ENCODE data around the gene IFT74.

The IFT74 gene

DNA sequence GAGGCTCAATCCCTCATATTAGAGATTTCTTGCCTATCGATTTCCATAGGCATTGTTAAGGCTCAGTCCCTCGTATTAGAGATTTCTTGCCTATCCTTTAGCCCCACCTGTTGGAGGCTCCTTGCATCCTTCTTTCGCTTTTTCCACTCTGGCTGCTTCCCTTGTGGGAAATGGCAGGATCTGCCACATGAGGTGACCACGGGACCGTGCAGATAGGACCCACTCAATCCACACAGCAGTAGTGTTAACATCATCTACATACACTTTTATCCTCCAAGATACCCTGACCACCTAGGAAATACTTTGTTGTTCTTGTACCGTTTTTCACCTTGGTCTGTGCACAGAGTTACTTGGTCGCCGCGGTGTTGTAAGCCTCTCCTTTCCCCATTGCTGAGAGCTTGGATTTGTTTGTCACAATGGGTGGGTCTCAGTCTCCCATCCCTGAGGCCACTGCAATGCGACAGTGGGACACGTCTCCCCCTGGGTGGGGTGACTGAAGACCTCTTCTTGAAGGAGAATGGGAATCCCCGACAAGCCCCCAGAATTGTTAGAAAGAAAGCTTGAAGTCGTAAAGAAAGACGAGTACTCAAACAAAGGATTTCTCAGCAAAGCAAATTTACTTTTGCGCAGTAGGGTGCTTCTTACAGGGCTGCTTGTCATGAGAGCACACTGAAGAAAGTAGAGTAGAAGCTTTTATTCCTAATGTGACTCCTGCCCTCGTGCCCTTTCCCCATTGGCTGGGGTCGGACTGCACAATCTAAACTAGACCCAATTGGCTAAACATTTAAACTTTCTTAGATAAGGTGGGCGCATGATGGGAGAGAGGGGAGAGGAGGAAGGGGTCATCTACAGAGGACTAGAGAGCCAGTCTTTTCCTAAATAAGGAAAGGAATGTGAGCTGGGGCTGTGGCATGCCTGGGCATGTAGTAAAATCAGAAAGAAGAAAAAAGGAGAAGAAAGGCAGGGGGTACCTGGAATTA lies 19.8 kb downstream of the IFT74 start:
- DNase-seq = no peak

DNA sequence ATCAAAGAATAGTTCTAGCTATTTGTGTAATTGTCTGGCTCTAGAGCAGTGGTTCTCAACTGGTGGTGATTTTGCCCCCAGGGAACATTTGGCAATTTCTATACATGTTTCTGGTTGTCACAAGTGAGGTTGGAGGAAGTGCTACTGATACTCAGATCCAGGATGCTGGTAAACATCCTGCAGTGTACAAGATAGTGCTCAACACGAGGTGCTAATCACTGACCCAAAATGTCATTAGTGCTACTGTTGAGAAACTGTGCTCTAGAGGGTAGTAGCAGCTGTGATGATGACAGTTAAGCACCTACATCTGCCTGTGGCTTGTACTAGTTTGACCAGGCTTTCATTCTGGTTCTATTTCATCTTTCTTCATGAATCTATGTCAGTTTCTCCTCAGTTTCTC lies 27.1 kb downstream of the IFT74 start:
- DNase-seq = no peak

DNA sequence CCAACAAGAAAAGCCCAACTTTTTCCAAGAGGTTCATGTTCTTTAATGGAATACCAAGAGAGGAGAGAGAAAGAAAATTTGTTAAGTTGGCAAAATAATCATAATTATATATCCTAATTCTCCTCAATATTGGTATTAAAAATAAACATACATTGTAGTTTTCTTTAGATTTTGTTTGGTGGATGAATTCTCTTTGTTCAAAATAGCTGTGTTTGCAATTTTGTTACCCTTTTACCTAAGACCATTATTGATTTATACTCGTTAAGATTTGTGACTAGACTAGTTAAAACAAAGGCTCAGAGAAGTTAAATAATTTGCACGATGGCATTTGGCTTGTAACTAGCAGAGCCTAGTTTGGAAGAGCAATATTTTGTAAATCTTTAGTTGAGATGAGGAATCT lies 39.6 kb downstream of the IFT74 start:
- DNase-seq = no peak

DNA sequence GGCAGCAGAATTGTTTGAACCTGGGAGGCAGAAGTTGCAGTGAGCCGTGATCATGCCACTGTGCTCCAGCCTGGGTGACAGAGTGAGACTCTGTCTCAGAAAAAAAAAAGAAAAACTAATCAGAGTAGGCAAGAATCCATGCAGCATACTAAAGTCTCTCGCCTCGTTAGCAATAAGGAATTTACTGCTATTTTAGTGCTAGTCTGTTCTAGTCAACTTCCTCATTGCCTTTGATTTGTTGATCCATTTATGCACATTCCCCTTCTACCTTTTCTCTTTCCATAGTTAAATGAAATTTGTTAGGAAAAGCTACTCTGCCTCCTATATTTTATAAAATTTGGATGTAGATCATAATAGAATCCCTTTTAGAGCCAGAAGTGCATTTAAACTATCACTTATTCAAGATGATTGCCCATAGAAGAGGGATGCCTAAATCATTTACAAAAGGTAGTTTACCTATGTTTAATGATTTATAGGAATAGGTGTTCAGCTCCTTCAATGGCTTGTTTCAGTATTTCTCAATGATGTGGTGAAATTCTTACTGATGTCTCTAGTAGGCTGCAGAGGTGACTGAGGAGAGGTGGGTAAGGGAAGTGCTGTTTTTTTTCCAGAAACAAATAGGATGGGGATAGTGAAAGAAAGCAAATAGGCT lies 47.3 kb downstream of the IFT74 start:
- DNase-seq = no peak

DNA sequence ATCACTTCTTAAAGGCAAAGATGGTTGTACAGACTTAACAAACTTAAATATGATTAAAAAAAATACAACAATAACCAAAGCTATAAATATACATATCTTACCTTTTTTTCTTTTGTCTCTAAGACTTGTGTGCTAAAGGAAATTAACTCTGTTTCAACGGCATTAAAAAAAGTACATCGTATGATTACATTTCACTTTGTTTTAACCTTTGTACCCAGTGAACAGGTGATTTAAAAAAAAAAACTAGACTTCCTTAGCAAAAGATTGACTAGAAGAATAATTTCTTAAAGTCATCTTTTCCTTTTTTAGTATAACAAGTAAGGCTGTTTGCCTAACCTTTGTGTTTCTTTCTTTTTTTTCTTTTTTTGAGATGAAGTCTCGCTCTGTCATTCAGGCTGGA lies 49.3 kb downstream of the IFT74 start, which contains the start of gene LRRC19:
Gene LRRC19, minus strand, starts transcription at position 182 of the 400 bp plus-strand sequence. CDS start 5,978 bp downstream, outside the sequence.
- DNase-seq = no peak

DNA sequence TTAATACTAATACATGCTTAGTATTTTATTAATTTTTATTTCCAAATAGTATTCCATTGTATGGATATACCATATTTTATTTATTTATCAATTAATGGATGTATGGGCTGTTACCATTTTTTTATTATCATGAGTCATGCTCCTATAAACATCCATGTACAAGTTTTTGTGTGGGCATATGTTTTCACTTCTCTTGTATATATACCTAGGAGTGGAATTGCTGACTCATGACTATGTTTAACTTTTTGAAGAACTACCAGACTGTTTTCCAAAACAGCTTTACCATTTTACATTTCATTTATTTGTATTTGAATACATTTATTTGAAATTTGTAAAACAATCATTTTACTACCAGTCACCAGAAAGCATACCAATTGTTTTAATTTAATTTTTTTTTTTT lies 63.4 kb downstream of the IFT74 start:
- no peak for DNase-seq

DNA sequence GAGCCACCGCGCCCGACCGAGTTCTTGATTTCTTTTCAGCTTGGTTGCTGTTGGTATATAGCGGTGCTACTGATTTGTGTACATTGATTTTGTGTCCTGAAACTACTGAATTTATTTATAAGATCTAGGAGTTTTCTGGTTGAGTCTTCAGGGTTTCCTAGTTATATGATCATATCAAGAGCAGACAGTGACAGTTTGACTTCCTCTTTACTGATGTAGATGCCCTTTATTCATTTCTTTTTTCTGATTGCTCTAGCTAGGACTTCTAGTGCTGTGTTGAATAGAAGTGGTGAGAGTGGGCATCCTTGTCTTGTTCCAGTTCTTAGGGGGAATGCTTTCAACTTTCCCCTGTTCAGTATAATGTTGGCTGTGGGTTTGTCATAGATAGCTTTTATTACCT lies 66.7 kb downstream of the IFT74 start:
- DNase-seq = no peak

DNA sequence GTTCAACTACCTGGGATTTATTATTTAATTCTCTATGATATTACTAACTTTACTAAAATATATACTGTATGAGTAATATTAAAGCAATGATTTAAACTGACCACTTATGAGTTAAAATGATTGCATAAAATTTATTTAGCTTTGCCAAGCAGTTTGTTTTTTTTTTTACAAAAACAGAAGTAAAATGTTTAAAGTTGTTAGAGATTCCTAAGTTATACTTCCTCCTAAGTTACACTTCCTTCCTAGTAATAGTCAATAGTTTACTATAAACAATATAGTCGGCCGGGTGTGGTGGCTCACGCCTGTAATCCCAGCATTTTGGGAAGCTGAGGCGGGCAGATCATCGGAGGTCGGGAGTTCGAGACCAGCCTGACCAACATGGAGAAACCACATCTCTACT lies 73.0 kb downstream of the IFT74 start:
- DNase-seq = no peak

DNA sequence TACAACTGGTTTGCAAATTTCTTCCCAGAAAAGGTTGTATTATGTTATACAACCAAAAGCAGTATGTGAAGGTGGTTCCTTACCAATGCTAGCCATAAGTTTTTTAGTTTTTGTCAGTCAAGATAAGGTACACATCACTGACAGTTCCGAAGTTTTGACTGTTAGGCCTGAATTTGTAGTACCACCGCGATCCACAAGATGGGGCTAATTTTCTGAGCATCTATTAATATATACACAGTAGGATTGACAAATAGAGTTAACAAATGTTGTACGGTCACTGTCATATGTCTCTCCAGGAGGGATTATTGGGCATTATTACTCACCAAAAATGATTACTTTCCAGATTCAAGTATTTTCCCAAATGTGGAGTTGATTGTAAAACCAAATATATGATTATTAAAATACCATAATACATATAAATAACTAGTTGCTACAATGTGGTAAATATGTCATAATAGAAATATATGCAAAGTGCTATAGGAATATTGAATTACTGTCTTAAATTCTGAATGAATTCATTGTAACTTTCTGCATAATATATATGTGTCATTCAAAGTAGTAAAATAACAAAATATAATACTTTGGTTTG lies 77.7 kb downstream of the IFT74 start:
- DNase-seq = peak; percentile 71

DNA sequence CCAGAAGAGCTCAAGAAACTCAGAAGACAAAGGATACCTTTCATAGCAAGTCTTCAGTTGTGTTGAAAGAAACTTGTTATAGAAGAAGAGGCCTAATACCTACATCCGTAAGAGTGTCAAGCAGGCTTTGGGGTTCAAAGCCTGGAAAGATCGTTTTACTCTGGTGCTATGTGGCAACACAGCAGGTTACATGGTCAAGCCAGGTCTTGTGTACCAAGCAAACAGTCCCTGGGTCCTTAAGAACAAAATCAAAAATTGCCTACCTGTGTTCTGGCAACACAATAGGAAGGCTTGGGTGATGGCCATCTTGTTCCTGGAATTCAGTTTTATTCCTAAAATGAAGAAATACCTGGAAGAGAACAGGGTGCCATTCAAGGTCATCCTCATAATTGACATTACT lies 81.3 kb downstream of the IFT74 start:
- DNase-seq = no peak

DNA sequence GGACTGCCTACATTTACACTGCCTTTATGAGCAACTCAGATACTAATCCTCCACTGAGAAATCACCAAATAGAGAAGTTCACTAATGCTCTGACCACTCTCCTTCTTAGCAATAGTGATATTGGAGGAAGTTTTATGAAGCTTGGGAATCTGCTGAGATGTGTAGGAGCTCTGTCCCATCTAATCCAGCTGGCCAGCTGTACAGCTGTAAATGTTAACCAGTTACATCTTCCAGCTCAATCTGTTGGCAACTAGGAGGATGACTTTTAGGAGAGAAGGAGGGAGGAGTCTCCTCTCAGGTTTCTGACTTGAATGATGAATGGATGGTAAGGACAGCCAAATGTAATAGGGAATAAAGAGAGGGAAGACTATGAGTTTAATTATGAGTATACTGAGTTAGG lies 85.5 kb downstream of the IFT74 start:
- DNase-seq = no peak

DNA sequence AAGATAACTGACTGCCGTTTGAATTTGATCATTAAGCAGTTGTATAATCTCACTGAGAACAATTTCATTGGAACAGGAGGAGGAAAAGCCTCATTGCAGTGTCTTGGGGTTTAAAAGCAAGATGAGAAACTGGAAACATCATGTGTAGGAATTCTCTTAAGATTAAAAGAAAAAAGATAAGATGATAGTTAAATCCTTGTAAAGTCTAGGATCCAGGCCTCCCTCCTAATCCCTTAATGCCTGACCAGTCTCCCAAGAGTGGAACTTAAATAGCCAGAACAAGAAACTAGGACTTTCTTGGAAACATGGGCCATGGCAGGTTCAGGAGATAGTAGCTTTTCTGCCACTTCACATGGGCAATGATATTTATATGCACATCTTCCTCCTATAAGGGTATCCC lies 86.3 kb downstream of the IFT74 start:
- DNase-seq = no peak

DNA sequence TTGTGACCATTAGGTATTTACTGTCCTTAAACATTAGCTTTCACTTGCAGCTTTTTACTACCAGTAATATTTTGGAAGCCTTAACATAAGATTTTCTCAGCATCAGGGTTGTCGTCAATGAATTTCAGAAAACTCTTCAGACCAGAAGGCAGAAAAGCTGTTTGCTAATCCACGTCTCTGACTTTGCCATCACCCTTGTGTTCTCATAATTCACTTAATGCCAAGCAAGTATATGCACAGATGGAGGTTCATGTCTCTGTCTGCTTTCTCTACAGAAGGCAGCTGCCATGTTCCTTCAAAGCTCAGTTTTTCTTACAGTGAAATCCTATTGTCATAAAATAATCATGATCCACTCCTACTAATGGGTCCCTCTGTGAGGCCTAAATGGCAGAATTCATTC lies 87.0 kb downstream of the IFT74 start:
- no peak for DNase-seq

DNA sequence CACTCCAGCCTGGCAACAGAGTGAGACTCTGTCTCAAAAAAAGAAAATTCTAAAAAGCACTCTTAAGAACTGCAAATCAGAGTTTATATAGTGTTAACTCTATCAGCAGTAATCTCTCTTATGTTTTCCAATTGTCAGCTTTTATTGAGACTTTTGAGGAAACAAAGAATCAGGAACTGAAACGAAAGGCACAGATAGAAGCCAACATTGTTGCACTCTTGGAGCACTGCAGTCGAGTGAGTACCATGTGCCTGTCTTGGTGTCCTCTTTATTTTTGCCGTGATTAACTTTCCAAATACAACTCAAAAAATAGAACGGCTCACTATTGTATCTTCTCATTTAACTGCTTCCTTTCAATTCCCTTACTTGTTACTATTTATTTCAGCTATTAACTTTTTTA lies 90.9 kb downstream of the IFT74 start:
- no peak for DNase-seq

DNA sequence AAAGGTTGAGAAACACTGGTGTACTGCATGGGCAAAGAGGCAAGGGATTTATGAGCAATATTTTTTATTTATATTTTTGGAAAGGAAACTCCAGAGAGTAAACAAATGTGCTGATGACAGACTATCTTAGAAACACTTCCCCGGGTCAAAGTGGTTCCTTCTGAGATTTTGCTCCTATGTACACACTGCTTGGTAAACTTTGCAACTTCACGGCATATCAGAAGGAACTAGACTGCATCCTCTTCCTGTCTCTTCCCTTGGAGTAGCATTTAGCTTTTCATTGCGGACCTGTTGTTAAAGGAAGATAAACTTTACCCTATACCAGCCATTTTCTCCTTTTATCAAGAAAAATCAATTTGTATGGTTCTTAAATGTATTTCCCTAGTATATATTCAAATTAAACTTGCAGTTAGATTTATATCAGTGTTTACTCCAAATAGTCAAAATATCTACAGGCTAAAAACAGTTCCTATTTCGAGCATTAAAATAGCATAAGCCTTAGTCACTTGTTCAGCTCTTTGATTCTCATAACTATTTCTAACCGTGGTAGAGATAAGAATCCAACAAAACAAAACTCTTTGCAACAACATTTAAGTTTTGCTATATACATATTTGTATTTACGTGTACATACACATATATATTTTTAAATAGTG lies 97.3 kb downstream of the IFT74 start:
- DNase-seq = no peak

DNA sequence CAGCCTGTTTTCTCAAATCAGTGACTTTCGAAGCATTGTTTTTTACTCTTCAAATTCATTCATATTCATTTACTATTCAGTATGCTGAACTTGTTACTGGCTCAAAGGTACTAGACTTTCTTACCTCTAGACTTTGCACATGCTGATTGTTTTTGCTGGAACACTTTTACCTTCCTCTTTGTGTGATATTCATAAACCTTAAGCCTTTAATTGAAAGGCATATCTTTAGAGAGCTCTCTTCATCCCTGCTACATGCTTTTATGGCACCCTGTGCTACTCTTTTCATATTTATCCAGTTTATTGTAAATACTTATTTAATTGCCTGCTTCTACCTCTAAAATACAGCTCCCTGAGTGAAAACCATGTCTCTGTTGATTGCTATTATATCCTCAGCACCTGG lies 97.9 kb downstream of the IFT74 start:
- no peak for DNase-seq

DNA sequence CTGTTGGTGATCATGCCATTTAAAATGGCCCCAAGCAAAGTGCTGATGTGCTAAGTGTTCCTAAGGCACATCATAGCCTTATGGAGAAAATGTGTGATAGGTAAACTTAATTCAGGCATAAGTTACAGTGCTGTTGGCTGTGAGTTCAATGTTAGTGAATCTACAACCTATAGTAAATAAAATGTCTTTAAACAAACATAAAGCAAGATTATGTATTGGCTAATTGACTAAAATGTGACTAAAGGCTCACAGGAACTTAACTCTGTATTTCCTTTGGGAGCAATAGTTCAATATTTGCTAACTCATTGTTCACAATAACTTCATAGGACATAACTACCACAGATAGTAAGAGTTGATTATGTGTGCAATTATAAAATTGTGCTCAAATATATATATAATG lies 98.6 kb downstream of the IFT74 start:
- no peak for DNase-seq

DNA sequence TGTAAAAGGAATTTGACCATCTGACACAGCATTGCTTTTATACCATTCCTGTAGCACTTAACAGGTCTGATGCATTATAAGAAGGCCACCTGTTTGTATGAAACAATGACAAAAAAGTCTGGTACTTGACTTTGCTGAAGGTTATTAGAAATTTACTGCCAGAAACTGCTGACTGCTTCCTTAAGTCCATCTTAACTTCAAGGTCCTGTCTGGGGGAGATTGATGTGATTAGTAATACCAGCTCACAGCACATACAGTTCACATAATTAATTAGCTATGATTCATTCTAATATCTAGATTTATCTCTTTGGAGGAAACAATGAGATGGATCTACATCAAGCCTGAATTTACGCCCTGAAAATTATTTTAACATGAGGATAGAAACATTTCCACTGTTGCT lies 103.2 kb downstream of the IFT74 start:
- no peak for DNase-seq

DNA sequence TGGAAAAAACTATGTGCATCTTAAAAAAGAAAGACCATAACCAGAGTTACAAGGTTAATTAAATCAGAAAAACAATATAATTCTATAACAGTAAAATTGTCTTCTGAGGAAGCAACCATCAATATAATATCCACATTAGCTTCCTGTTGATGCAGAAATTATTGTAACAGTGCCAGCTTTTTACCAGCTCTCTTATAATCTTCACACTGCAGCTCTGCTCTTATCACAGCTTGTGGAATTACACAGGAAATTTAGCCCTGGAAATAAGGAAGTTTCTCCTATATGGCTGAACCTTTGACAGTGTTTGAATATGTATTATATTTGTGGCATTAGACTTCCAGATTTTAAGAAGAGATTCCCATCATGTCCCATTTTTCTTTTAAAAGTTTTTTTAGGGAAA lies 103.7 kb downstream of the IFT74 start:
- DNase-seq = no peak

DNA sequence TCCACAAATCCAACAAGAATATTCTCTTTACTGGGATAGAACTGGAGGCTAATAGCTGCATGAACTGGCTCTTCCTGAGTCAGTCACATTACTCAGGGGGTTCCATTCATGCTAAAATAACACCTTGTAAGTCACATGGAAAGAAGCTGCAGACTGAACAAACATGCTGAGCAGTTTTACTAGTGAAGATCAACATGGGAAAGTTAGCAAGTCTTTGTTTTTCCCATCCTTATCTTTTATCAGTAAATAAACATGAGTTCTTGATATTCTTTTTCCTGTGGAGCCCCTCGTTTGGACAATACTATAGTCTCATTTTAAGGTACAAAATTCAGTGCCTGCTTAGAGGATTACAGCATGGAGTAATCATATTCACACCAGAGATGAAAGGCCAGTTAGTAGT lies 109.1 kb downstream of the IFT74 start:
- DNase-seq = no peak

DNA sequence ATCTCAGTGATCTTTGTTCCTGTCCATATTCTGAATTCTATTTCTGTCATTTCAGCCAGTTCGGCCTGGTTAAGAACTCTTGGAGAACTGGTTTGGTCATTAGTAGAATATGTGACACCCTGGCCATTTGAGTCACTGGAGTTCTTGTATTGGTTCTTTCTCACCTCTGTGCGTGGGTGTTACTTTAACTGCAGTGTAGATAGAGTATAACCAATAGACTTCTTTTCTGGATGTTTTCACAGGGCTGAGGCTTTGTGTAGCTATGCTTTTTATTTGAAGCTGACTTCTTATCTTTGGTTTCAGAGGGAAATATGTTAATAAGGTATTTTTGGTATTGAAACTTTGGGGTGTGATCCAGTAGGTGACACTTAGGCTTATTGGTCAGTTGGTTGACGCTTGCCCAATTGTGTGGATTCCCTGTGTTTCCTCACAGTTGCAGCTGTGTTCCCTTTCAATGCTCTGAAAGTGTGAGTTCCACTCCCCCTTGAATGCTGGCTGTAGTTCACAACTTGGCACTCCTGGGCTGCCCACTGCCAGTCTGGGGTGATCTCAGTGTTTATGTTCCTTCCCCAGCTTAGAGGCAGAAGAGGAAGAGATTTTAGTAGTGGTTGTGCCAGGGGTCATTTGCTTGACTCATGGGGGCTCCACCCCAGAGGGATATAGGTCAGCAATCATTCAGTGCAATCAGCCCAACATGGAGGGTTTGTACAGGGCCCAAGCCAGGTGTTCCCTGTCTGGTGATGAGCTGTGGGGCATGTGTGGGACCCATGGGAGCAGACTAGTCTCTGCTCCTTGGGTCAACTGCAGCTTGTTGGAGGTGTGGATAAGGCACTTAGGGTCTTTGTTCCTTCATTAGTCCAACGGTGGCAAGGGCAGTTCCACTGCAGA lies 117.9 kb downstream of the IFT74 start:
- DNase-seq = no peak

DNA sequence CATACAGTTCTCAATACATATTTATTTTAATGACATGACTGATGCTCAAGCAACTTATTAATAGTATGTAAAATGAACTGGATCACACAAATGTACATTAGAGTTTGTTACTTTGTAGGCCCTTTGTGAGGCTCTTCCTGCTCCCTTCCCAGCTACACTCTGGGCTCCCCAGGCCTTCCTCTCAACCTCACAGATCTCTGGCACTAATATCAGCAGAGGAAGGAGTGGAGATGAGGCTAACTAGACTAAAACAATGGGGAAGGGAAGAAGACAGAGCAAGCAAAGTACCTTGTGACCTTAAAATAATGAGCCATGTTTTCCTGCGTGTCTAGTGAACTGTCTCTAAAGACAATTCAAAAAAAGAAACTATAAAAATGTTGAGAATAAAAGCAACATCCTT lies 122.5 kb downstream of the IFT74 start:
- DNase-seq = no peak

All from activated CD8-positive, alpha-beta memory T cell treated with anti-CD3 and anti-CD28 coated beads for 24 hours (primary cell).